Smooth muscle cell (in vitro differentiated cells): ENCODE data around the gene PFDN5. TPM values are rescaled to one million over a fixed set of nuclear protein-coding genes. Genes with fewer than 3 reads are reported as not detected.

Experiments
- DNase-seq: peaks from one replicate; lab custom pipeline; 2025; ENCODE audit not compliant: unreplicated experiment; lab: John Stamatoyannopoulos, UW
- H2AFZ ChIP-seq: fragments of 200-600 bp; sonication (generic); 2 replicates; pipeline ENCODE4 v1.6.0; 2016; ENCODE audit warnings: antibody characterized with exemption, low read depth, mild to moderate bottlenecking
- H3F3A ChIP-seq: fragments of 200-600 bp; sonication (generic); 2 replicates; pipeline ENCODE4 v1.6.0; 2017; ENCODE audit warnings: antibody characterized with exemption, low read depth
- H3K27ac ChIP-seq: fragments of 200-600 bp; sonication (generic); 2 replicates; pipeline ENCODE4 v1.5.1; 2016; ENCODE audit warnings: low read depth, mild to moderate bottlenecking
- H3K27me3 ChIP-seq: fragments of 200-600 bp; sonication (generic); 2 replicates; pipeline ENCODE4 v1.6.1; 2016; ENCODE audit warnings: low read depth, mild to moderate bottlenecking
- H3K36me3 ChIP-seq: fragments of 200-600 bp; sonication (generic); 2 replicates; pipeline ENCODE4 v1.5.1; 2016; ENCODE audit warnings: low read depth
- H3K4me1 ChIP-seq: fragments of 200-600 bp; sonication (generic); 2 replicates; pipeline ENCODE4 v1.5.1; 2016; ENCODE audit warnings: low read depth
- H3K4me2 ChIP-seq: fragments of 200-600 bp; sonication (generic); 2 replicates; pipeline ENCODE4 v1.6.0; 2016; ENCODE audit warnings: mild to moderate bottlenecking
- H3K4me3 ChIP-seq: fragments of 200-600 bp; sonication (generic); 2 replicates; pipeline ENCODE4 v1.5.1; 2016; ENCODE audit warnings: mild to moderate bottlenecking
- H3K79me2 ChIP-seq: fragments of 200-600 bp; sonication (generic); 2 replicates; pipeline ENCODE4 v1.6.0; 2016; ENCODE audit warnings: low read depth, mild to moderate bottlenecking
- H3K9ac ChIP-seq: fragments of 200-600 bp; sonication (generic); 2 replicates; pipeline ENCODE4 v1.6.0; 2016; ENCODE audit warnings: low read depth
- H3K9me3 ChIP-seq: fragments of 200-600 bp; sonication (generic); replicated peaks from 2 replicates; pipeline ENCODE4 v1.5.1; 2016; ENCODE audit warnings: low read depth
- H4K20me1 ChIP-seq: fragments of 200-600 bp; sonication (generic); 2 replicates; pipeline ENCODE4 v1.6.0; 2016; ENCODE audit warnings: low read depth
- WGBS: methylation state at CpG from one replicate; pipeline ENCODE4 v1.1.7; 2016; ENCODE audit warnings: low lambda C conversion rate; 5-methylcytosine and 5-hydroxymethylcytosine counted together
- polyA plus RNA-seq: library from polyadenylated mRNA; unstranded; fragments of >200 nt; fragmentation: Nextera tagmentation; extraction: Ambion mirVana; gene quantifications from 2 replicates; pipeline ENCODE4 v1.2.1, GENCODE V29; 2016
- total RNA-seq: library from RNA; depleted of rRNA; stranded (reverse); fragments of >200 nt; gene quantifications from 2 replicates; pipeline ENCODE4 v1.2.3, GENCODE V29; 2014
- TF ChIP-seq, protein P1 (sequence below): fragments of 200-600 bp; sonication (generic); IDR thresholded peaks from 2 replicates; pipeline ENCODE4 v1.5.1; 2017; ENCODE audit warnings: borderline replicate concordance, mild to moderate bottlenecking, antibody characterized with exemption; ENCODE audit not compliant: insufficient read depth, poor library complexity, severe bottlenecking

PFDN5 gene
- total and polyA plus RNA-seq, 2 experiments from 2014 or later, result 416 to 523 TPM

GRCh38 chr12:53279888-53280498 is 15.3 kb upstream of the PFDN5 start:
- no peak for DNase-seq
- Histone ChIP-seq H3K27ac (no peak overlapping the region), H3K9me3 (no peaks in the 10 kb centered on the region), H3F3A (no peaks in the 10 kb centered on the region), H4K20me1 (no peaks in the 10 kb centered on the region), H2AFZ (no peak overlapping the region), H3K4me2 (no peak overlapping the region), H3K27me3 (no peaks in the 10 kb centered on the region), H3K4me3 (no peak overlapping the region), H3K9ac (no peak overlapping the region), H3K79me2 (no peaks in the 10 kb centered on the region), H3K36me3 (no peaks in the 10 kb centered on the region), H3K4me1 (no peaks in the 10 kb centered on the region)
- TF ChIP-seq, protein P1, sequence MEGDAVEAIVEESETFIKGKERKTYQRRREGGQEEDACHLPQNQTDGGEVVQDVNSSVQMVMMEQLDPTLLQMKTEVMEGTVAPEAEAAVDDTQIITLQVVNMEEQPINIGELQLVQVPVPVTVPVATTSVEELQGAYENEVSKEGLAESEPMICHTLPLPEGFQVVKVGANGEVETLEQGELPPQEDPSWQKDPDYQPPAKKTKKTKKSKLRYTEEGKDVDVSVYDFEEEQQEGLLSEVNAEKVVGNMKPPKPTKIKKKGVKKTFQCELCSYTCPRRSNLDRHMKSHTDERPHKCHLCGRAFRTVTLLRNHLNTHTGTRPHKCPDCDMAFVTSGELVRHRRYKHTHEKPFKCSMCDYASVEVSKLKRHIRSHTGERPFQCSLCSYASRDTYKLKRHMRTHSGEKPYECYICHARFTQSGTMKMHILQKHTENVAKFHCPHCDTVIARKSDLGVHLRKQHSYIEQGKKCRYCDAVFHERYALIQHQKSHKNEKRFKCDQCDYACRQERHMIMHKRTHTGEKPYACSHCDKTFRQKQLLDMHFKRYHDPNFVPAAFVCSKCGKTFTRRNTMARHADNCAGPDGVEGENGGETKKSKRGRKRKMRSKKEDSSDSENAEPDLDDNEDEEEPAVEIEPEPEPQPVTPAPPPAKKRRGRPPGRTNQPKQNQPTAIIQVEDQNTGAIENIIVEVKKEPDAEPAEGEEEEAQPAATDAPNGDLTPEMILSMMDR, result no peak
- WGBS, result 96% methylated on average over 9 of the region's 9 CpGs

DNA sequence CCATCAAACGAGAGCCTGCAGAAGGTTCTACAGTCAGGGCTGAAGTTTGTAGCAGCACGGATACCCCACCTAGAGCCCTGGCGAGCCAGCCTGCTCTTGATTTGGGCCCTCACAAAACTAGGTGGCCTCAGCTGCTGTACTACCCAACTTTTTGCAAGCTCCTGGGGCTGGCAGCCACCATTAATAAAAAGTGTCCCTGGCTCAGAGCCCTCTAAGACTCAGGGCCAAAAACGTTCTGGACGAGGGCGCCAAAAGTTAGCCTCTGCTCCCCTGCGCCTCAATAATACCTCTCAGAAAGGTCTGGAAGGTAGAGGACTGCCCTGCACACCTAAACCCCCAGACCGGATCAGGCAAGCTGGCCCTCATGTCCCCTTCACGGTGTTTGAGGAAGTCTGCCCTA is 8.9 kb upstream of the PFDN5 start:
- TF ChIP-seq, protein P1, result no peak
- Histone ChIP-seq H3K27ac (no peak overlapping the region), H4K20me1 (no peaks in the 10 kb centered on the region), H3K9ac (no peak overlapping the region), H3K79me2 (no peaks in the 10 kb centered on the region), H3K4me1 (no peaks in the 10 kb centered on the region), H3K4me3 (no peak overlapping the region), H3K4me2 (no peak overlapping the region), H3K27me3 (no peaks in the 10 kb centered on the region), H2AFZ (no peak overlapping the region), H3F3A (no peaks in the 10 kb centered on the region), H3K9me3 (no peaks in the 10 kb centered on the region), H3K36me3 (no peaks in the 10 kb centered on the region)
- 95% methylated on average over 9 of the region's 9 CpGs for whole genome bisulfite sequencing
- DNase-seq, result no peak

DNA sequence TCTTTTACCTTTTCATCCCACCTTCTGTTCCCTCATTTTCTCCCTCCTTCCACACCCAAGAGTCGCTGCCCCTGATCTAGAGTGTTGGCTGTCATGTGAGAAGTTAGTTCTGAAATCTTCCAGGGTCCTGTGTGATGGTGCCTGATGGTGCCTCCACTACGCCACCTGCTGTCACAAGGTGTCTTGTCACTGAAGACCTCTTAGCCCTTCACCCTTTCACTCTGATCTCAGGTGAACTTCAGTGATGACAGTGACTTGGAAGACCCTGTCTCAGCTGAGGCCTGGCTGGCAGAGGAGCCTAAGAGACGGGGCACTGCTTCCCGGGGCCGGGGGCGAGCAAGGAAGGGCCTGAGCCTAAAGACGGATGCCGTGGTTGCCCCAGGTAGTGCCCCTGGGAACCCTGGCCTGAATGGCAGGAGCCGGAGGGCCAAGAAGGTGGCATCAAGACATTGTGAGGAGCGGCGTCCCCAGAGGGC is 7.6 kb upstream of the PFDN5 start:
- H3K4me2 ChIP-seq, result no peak overlapping the region
- no peak overlapping the region for H2AFZ ChIP-seq
- no peaks in the 10 kb centered on the region for H3K79me2 ChIP-seq
- no peak overlapping the region for H3K9ac ChIP-seq
- H4K20me1 ChIP-seq, result no peaks in the 10 kb centered on the region
- no peaks in the 10 kb centered on the region for H3K27me3 ChIP-seq
- 90% methylated on average over 11 of the region's 11 CpGs for WGBS
- no peaks in the 10 kb centered on the region for H3F3A ChIP-seq
- H3K9me3 ChIP-seq, result no peaks in the 10 kb centered on the region
- no peak overlapping the region for H3K4me3 ChIP-seq
- no peak overlapping the region for H3K27ac ChIP-seq
- peak; percentile 4 for DNase-seq
- H3K36me3 ChIP-seq, result no peaks in the 10 kb centered on the region
- TF ChIP-seq, protein P1, result peak; percentile 60
- H3K4me1 ChIP-seq, result no peaks in the 10 kb centered on the region

- H3K4me1 ChIP-seq, result no peaks in the 10 kb centered on the region
- H3K27me3 ChIP-seq, result no peaks in the 10 kb centered on the region
- TF ChIP-seq, protein P1, result no peak
- no peaks in the 10 kb centered on the region for H3K36me3 ChIP-seq
- no peak overlapping the region for H3K4me2 ChIP-seq
- 96% methylated on average over 6 of the region's 6 CpGs for WGBS
- H3K9me3 ChIP-seq, result no peaks in the 10 kb centered on the region
- H2AFZ ChIP-seq, result no peak overlapping the region
- H3K4me3 ChIP-seq, result no peak overlapping the region
- no peaks in the 10 kb centered on the region for H3F3A ChIP-seq
- no peak overlapping the region for H3K27ac ChIP-seq
- no peaks in the 10 kb centered on the region for H4K20me1 ChIP-seq
- no peak for DNase-seq
- no peaks in the 10 kb centered on the region for H3K79me2 ChIP-seq
- no peak overlapping the region for H3K9ac ChIP-seq
These were observed 7.0 kb upstream of the PFDN5 start for GRCh38 chr12:53288322-53288721.
